Ascending aorta (tissue), 2 donors: ENCODE measurements around the gene NUDT11. TPM values are rescaled to one million over a fixed set of nuclear protein-coding genes. Genes with fewer than 3 reads are reported as not detected.

Experiments
- DNase-seq, 2 donors: peaks; one replicate each; pipeline ENCODE4 v3.0.0-alpha.2; 2019; ENCODE audit warnings: low spot score in 2 of 2
- H3K27ac ChIP-seq, 2 donors: fragments of 200-600 bp; sonication (generic); one replicate each; pipeline ENCODE4 v1.5.1; 2016 to 2017; ENCODE audit warnings: mild to moderate bottlenecking in 1 of 2
- H3K27me3 ChIP-seq: fragments of 200-600 bp; sonication (generic); one replicate; pipeline ENCODE4 v1.5.1; 2017
- H3K36me3 ChIP-seq, 2 donors: fragments of 200-600 bp; sonication (generic); one replicate each; pipeline ENCODE4 v1.5.1; 2016
- H3K4me1 ChIP-seq, 2 donors: fragments of 200-600 bp; sonication (generic); one replicate each; pipeline ENCODE4 v1.5.1; 2016 to 2017; ENCODE audit warnings: mild to moderate bottlenecking in 1 of 2
- H3K4me3 ChIP-seq, 2 donors: fragments of 200-600 bp; sonication (generic); one replicate each; pipeline ENCODE4 v1.5.1; 2016 to 2017; ENCODE audit warnings: mild to moderate bottlenecking in 1 of 2
- H3K9me3 ChIP-seq, 2 donors: fragments of 200-600 bp; sonication (generic); one replicate each; pipeline ENCODE4 v1.5.1; 2016
- CTCF ChIP-seq, 3 experiments: fragments of 200-600 bp in 2 of 3; fragments of 450-650 bp in 1 of 3; sonication (generic) in 2 of 3; IDR thresholded peaks; one replicate each; pipeline ENCODE4 v1.5.1; 2016 to 2019; ENCODE audit warnings: antibody characterized with exemption in 3 of 3, mild to moderate bottlenecking in 1 of 3, moderate library complexity in 1 of 3
- intact Hi-C: fragments of 100-400 bp; cut with DNase I; formaldehyde crosslinking; loops from one replicate; pipeline ENCODE4 v1.15.1; 2023
- total RNA-seq: library from RNA; depleted of rRNA; stranded (reverse); fragments of >200 nt; gene quantifications from one replicate; pipeline ENCODE4 v1.1.0, GENCODE V29; 2016

Gene NUDT11
- total RNA-seq, 1 donor from 2014 or later, result 1.7 TPM

- TF ChIP-seq CTCF (IDR thresholded peaks at IDR 0.05), result peak in 1 of 3 experiments; percentile 20
- H3K9me3 ChIP-seq, result no peaks in the 10 kb centered on the region
- H3K36me3 ChIP-seq, result no peaks in the 10 kb centered on the region
- H3K4me1 ChIP-seq, result no peaks in the 10 kb centered on the region
- no peak for DNase-seq
- H3K27ac ChIP-seq, result no peak overlapping the region
- H3K4me3 ChIP-seq, result no peak overlapping the region
- no peaks in the 10 kb centered on the region for H3K27me3 ChIP-seq
- intact Hi-C loops, result no loop called here
Measured at GRCh38 chrX:51459125-51459524, 37.3 kb downstream of the NUDT11 start.

- no peak overlapping the region for H3K27ac ChIP-seq
- TF ChIP-seq CTCF (IDR thresholded peaks at IDR 0.05), result no peak
- intact Hi-C loops, result no loop called here
- no peak for DNase-seq
- no peak overlapping the region for H3K4me3 ChIP-seq
- no peaks in the 10 kb centered on the region for H3K27me3 ChIP-seq
- H3K36me3 ChIP-seq, result no peaks in the 10 kb centered on the region
- H3K4me1 ChIP-seq, result no peaks in the 10 kb centered on the region
- no peaks in the 10 kb centered on the region for H3K9me3 ChIP-seq
Measured at GRCh38 chrX:51456814-51457213, 39.6 kb downstream of the NUDT11 start.

- no peaks in the 10 kb centered on the region for H3K9me3 ChIP-seq
- intact Hi-C loops, result no loop called here
- no peak overlapping the region for H3K27ac ChIP-seq
- no peaks in the 10 kb centered on the region for H3K27me3 ChIP-seq
- no peaks in the 10 kb centered on the region for H3K36me3 ChIP-seq
- no peaks in the 10 kb centered on the region for H3K4me1 ChIP-seq
- no peak overlapping the region for H3K4me3 ChIP-seq
- TF ChIP-seq CTCF (IDR thresholded peaks at IDR 0.05), result no peak
- DNase-seq, result no peak
Measured at GRCh38 chrX:51456246-51456645, 40.1 kb downstream of the NUDT11 start.

- H3K9me3 ChIP-seq, result no peaks in the 10 kb centered on the region
- no peaks in the 10 kb centered on the region for H3K36me3 ChIP-seq
- intact Hi-C loops, result no loop called here
- no peak for DNase-seq
- no peak overlapping the region for H3K27ac ChIP-seq
- no peaks in the 10 kb centered on the region for H3K4me1 ChIP-seq
- no peak overlapping the region for H3K4me3 ChIP-seq
- TF ChIP-seq CTCF (IDR thresholded peaks at IDR 0.05), result no peak
- no peaks in the 10 kb centered on the region for H3K27me3 ChIP-seq
Measured at GRCh38 chrX:51440365-51440764, 56.0 kb downstream of the NUDT11 start.

Other genes starting within 250 kb of the NUDT11 start
- gene NUDT10, start 163.8 kb downstream of the NUDT11 start, total RNA-seq, result not detected
- gene CENPVL3, start 122.3 kb upstream of the NUDT11 start, total RNA-seq, result not detected
- gene CENPVL2, start 186.2 kb upstream of the NUDT11 start, total RNA-seq, result not detected
- gene CENPVL1, start 213.9 kb upstream of the NUDT11 start, total RNA-seq, result not detected
- 2.9 TPM for gene GSPT2, start 246.8 kb upstream of the NUDT11 start, total RNA-seq